ENCODE data around the gene PIGP.
A peak's percentile ranks its signal among the peaks of the same experiment; 100 is the strongest.
"Not testable (repeated sequence)": the region's sequence is repeated elsewhere in the genome, so short reads cannot be mapped to it uniquely, and the experiment has no call there.

Gene PIGP

GRCh38 chr21:37072988-37073416 is at the start of gene PIGP, which contains the start of gene TTC3:
Gene PIGP (minus strand): TSS chr21:37073071. CDS start chr21:37072515, 556 bp downstream.
Gene TTC3 (plus strand): TSS chr21:37073254. CDS start chr21:37087258, 14,004 bp downstream.
- peak; percentile 95 for DNase-seq

GRCh38 chr21:37119421-37120218 is 46.7 kb upstream of the PIGP start:
- DNase-seq, result no peak

- DNase-seq, result no peak
Observed at GRCh38 chr21:37118187-37118826, 45.4 kb upstream of the PIGP start.

GRCh38 chr21:37117204-37117603 is 44.3 kb upstream of the PIGP start:
- peak; percentile 53 for DNase-seq

GRCh38 chr21:37116459-37116858 is 43.6 kb upstream of the PIGP start:
- DNase-seq, result not testable (repeated sequence)

GRCh38 chr21:37114301-37114700 is 41.4 kb upstream of the PIGP start:
- DNase-seq, result not testable (repeated sequence)

- DNase-seq, result not testable (repeated sequence)
Observed at GRCh38 chr21:37111029-37111428, 38.2 kb upstream of the PIGP start.

GRCh38 chr21:37106998-37107397 is 34.1 kb upstream of the PIGP start:
- DNase-seq, result no peak

- DNase-seq, result not testable (repeated sequence)
Observed at GRCh38 chr21:37102746-37103145, 29.9 kb upstream of the PIGP start.

GRCh38 chr21:37101384-37101783 is 28.5 kb upstream of the PIGP start:
- DNase-seq, result no peak

- no peak for DNase-seq
Observed at GRCh38 chr21:37100316-37100715, 27.4 kb upstream of the PIGP start.

- DNase-seq, result no peak
Observed at GRCh38 chr21:37098751-37099150, 25.9 kb upstream of the PIGP start.

GRCh38 chr21:37095821-37096220 is 22.9 kb upstream of the PIGP start:
- no peak for DNase-seq

GRCh38 chr21:37093977-37094376 is 21.1 kb upstream of the PIGP start:
- DNase-seq, result no peak

GRCh38 chr21:37088186-37088735 is 15.4 kb upstream of the PIGP start:
- no peak for DNase-seq

- peak; percentile 52 for DNase-seq
Observed at GRCh38 chr21:37087188-37087587, 14.3 kb upstream of the PIGP start.

- no peak for DNase-seq
Observed at GRCh38 chr21:37085726-37086125, 12.9 kb upstream of the PIGP start.

- DNase-seq, result no peak
Observed at GRCh38 chr21:37082856-37083528, 10.1 kb upstream of the PIGP start.

GRCh38 chr21:37082375-37082774 is 9.5 kb upstream of the PIGP start:
- DNase-seq, result no peak

- DNase-seq, result peak; percentile 7
Observed at GRCh38 chr21:37079211-37079824, 6.4 kb upstream of the PIGP start.

GRCh38 chr21:37077403-37077802 is 4.5 kb upstream of the PIGP start:
- no peak for DNase-seq

- no peak for DNase-seq
Observed at GRCh38 chr21:37076087-37076850, 3.4 kb upstream of the PIGP start.

Measured in DMS53 (cell line).